ENCODE measurements around the gene LMTK2.

- TF ChIP-seq EZH2 (IDR thresholded peaks at IDR 0.05; ENCODE audit: insufficient read depth, poor library complexity, severe bottlenecking) (no peak), EZH2phosphoT487 (IDR thresholded peaks at IDR 0.05; ENCODE audit: insufficient read depth, low read depth) (no peak)
Measured at GRCh38 chr7:98084631-98085030, 22.0 kb upstream of the LMTK2 start.
